RWPE2 (cell line): ENCODE results near the gene MTA3.

Experiments
- ATAC-seq: fragments of 200-7000 bp; cut with Tn5 transposase; 3 replicates; pipeline ENCODE4 v1.9.1; 2021; ENCODE audit warnings: low read depth
- DNase-seq: peaks from one replicate; pipeline ENCODE4 v3.0.0-alpha.2; 2020; ENCODE audit warnings: low spot score
- H3K27ac ChIP-seq: fragments of 450-650 bp; 2 replicates; pipeline ENCODE4 v1.5.1; 2017; ENCODE audit warnings: mild to moderate bottlenecking; ENCODE audit not compliant: poor library complexity, severe bottlenecking
- H3K27me3 ChIP-seq: fragments of 250-450 bp; sonication (Bioruptor Pico); 2 replicates; pipeline ENCODE4 v1.5.1; 2021; ENCODE audit warnings: mild to moderate bottlenecking, moderate library complexity; ENCODE audit not compliant: insufficient read depth, poor library complexity, severe bottlenecking
- H3K36me3 ChIP-seq: fragments of 250-450 bp; sonication (Bioruptor Pico); 2 replicates; pipeline ENCODE4 v1.5.1; 2020; ENCODE audit warnings: low read depth, mild to moderate bottlenecking, moderate library complexity
- H3K4me1 ChIP-seq: fragments of 250-450 bp; sonication (Bioruptor Pico); 2 replicates; pipeline ENCODE4 v1.5.1; 2021; ENCODE audit warnings: mild to moderate bottlenecking, moderate library complexity; ENCODE audit not compliant: insufficient read depth, poor library complexity, severe bottlenecking
- H3K4me3 ChIP-seq: fragments of 250-450 bp; sonication (Bioruptor Pico); 2 replicates; pipeline ENCODE4 v1.5.1; 2021; ENCODE audit warnings: mild to moderate bottlenecking, moderate library complexity; ENCODE audit not compliant: severe bottlenecking
- H3K9me3 ChIP-seq: fragments of 250-450 bp; sonication (Bioruptor Pico); 2 replicates; pipeline ENCODE4 v1.5.1; 2021; ENCODE audit warnings: mild to moderate bottlenecking, moderate library complexity; ENCODE audit not compliant: severe bottlenecking
- TF ChIP-seq, protein P1 (sequence below): fragments of 450-650 bp; IDR thresholded peaks from one replicate; pipeline ENCODE4 v1.5.1; 2017; ENCODE audit warnings: mild to moderate bottlenecking, moderate library complexity; ENCODE audit not compliant: poor library complexity, severe bottlenecking

MTA3 gene

GRCh38 chr2:42770288-42771131, 202.1 kb downstream of the MTA3 start:
- no peaks in the 10 kb centered on the region for H3K36me3 ChIP-seq
- no peaks in the 10 kb centered on the region for H3K9me3 ChIP-seq
- no peaks in the 10 kb centered on the region for H3K4me1 ChIP-seq
- H3K4me3 ChIP-seq: no peak overlapping the region
- ATAC-seq (peak; percentile 53; the same call in 1 of the 3 replicates), DNase-seq (no peak)
- no peaks in the 10 kb centered on the region for H3K27me3 ChIP-seq
- TF ChIP-seq, protein P1, sequence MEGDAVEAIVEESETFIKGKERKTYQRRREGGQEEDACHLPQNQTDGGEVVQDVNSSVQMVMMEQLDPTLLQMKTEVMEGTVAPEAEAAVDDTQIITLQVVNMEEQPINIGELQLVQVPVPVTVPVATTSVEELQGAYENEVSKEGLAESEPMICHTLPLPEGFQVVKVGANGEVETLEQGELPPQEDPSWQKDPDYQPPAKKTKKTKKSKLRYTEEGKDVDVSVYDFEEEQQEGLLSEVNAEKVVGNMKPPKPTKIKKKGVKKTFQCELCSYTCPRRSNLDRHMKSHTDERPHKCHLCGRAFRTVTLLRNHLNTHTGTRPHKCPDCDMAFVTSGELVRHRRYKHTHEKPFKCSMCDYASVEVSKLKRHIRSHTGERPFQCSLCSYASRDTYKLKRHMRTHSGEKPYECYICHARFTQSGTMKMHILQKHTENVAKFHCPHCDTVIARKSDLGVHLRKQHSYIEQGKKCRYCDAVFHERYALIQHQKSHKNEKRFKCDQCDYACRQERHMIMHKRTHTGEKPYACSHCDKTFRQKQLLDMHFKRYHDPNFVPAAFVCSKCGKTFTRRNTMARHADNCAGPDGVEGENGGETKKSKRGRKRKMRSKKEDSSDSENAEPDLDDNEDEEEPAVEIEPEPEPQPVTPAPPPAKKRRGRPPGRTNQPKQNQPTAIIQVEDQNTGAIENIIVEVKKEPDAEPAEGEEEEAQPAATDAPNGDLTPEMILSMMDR: peak; percentile 8
- no peak overlapping the region for H3K27ac ChIP-seq

- DNase-seq: no peak
- H3K27ac ChIP-seq: no peak overlapping the region
Observed at GRCh38 chr2:42771546-42772153, 203.2 kb downstream of the MTA3 start.

GRCh38 chr2:42775186-42775585, 206.8 kb downstream of the MTA3 start:
- peaks cover 3% of the 10 kb centered on the region for H3K9me3 ChIP-seq
- no peak for DNase-seq

More at GRCh38 chr2:42771546-42772153, 203.2 kb downstream of the MTA3 start:
- ATAC-seq: no peak
- Histone ChIP-seq H3K9me3 (no peaks in the 10 kb centered on the region), H3K4me3 (no peak overlapping the region), H3K27me3 (no peaks in the 10 kb centered on the region), H3K4me1 (no peaks in the 10 kb centered on the region), H3K36me3 (no peaks in the 10 kb centered on the region)
- TF ChIP-seq, protein P1: no peak

GRCh38 chr2:42775810-42776209, 207.4 kb downstream of the MTA3 start:
- TF ChIP-seq, protein P1: no peak
- Histone ChIP-seq H3K4me3 (no peak overlapping the region), H3K27me3 (no peaks in the 10 kb centered on the region), H3K9me3 (peaks cover 3% of the 10 kb centered on the region), H3K4me1 (no peaks in the 10 kb centered on the region), H3K27ac (no peak overlapping the region), H3K36me3 (no peaks in the 10 kb centered on the region)
- ATAC-seq (no peak), DNase-seq (no peak)

More at GRCh38 chr2:42775186-42775585, 206.8 kb downstream of the MTA3 start:
- no peak for ATAC-seq
- Histone ChIP-seq H3K4me1 (no peaks in the 10 kb centered on the region), H3K4me3 (no peak overlapping the region), H3K27ac (no peak overlapping the region), H3K36me3 (no peaks in the 10 kb centered on the region), H3K27me3 (no peaks in the 10 kb centered on the region)
- TF ChIP-seq, protein P1: no peak
